ENCODE measurements around the gene BRMS1.
"Not testable (repeated sequence)": the region's sequence is repeated elsewhere in the genome, so short reads cannot be mapped to it uniquely, and the experiment has no call there.

BRMS1 gene, protein sequence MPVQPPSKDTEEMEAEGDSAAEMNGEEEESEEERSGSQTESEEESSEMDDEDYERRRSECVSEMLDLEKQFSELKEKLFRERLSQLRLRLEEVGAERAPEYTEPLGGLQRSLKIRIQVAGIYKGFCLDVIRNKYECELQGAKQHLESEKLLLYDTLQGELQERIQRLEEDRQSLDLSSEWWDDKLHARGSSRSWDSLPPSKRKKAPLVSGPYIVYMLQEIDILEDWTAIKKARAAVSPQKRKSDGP

DNA sequence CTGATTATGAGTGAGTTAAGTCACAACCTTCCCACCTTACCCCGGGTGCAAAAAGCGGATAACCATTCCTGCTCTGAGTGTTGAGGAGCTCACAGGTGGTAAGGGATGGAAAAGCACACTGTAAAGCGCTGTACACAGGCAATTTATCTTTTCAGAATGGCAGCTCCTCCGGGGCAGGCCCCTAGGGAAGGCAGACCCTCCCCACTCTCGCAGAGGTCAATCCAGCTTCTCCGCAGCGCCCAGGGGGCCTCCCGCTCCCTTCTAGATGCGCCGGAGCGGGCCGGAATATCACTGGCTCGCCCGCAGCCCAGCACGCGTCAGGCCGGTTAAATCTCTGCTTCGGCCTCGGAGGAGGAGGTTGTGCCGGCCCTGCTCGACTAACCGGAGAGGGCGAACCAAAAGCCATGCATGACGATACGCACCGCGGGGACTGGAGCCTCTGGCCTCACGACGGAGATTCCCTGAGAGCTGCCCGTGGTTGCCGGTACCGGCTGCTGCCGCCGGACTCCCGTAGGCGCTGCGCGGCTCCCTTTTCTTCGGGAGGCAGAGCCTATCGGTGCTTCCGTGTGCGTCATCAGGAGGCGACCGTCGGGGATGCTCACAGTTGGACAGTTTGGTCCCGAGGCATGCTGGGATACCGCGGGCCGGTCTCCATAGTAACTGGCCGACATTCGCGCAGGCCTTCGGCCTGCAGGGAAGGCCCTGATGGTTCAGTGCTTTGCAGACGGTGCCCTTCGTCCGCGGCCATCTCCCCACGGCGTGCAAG is at the start of gene BRMS1:
BRMS1 (minus strand) TSS at position 555 of the 766 bp plus-strand sequence. CDS start 2,870 bp downstream, outside the sequence.
- peak; percentile 96 to 98 for DNase-seq

DNA sequence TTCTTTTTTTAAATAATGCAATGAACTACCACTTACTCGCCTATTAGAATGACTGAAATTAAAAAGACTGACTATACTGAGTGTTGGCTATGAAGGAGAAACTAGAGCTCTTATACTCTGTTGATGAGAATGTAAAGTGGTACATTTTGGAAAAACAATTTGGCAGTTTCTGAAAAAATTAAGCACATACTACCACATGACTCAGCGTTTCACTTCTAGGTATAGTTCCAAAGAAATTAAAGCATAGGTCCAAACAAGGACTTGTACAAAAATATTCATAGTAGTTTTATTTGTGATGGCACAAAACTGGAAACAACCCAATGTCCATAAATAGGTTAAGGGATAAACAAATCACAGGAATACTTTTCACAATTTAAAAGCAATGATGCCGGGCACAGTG is 49.0 kb upstream of the BRMS1 start:
- DNase-seq: no peak

DNA sequence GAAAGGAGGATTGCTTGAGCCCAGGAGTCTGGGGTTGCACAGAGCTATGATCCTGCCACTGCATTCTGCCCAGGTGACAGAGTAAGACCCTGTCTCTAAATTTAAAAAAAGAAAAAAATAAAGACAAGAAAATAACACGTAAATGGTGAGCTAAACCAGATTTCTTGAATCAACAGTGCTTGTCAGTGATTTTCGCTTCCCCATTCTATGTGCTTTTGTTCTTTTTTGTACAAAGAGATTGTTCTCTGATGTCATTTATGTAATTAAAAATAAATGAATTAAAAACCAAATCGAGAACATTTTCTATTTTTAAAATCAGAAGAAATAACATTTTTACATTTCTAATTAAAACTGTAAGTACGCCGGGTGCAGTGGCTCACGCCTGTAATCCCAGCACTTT is 46.4 kb upstream of the BRMS1 start:
- DNase-seq: no peak

DNA sequence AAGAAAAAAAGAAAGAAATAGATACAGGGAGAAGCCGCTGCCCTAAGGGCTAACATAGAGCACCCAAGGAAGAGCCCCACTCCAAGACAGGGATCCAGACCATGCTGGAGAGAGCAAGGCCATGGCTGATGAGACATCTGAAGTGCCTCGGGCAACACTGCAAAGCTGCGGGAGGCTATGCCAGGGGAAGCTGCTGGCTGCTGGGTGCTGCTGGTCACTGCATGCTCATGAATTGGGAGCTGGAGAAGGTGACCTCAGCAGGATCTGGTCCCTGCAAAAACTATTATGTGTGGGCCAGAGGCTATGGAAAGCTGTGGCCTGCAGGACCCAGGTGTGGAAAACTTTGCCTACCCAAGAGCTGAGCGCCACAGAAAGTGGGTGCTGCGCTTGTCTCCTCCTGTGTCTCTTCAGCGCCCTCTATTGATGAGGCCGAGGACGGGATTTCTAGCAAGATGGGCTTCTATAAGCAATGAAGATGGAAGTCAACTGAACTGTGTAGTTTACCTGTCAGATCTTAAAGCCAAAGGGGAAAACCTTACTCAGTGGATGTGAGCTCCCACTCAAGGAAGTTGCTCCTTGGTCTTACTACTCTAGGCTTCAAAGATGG is 44.0 kb upstream of the BRMS1 start:
- peak; percentile 76 to 90 for DNase-seq

DNA sequence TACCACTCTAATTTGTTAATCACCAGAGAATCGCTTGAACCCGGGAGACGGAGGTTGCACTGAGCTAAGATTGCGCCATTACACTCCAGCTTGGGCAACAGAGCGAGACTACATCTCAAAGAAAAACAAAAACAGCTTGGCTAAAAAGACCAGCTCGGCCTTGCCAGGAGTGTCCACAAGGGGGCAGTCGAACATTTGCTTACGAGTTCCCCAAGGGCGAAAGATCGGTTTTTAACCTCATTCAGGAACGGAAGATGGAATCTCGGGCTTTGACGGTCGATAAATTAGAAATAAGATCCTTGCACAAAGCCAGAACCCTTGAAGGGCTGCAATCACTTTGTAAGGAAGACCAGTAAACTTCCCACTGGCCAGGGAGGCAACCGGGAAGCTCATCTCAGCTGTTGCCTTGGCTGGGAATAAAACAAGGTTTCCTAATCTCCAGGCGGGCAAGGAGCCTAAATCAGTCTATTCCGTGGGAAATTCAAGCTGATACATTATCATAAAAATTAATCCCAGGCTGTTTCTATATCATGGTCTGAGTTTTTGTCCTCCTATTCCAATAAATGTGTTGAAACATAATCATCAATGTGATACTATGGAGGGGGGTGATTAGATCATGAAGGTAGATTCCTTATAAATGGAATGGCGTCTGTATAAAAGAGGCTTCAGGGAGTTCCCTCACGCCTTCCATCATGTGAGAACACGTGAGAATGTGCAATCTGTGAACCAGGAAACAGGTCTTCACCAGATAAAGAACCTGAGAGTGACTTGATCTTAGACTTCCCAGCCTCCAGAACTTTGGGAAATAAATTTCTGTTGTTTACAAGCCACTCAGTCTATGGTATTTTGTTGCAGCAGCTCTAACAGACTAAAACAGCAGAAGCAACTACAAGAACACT is 41.5 kb upstream of the BRMS1 start:
- peak; percentile 79 to 94 for DNase-seq

DNA sequence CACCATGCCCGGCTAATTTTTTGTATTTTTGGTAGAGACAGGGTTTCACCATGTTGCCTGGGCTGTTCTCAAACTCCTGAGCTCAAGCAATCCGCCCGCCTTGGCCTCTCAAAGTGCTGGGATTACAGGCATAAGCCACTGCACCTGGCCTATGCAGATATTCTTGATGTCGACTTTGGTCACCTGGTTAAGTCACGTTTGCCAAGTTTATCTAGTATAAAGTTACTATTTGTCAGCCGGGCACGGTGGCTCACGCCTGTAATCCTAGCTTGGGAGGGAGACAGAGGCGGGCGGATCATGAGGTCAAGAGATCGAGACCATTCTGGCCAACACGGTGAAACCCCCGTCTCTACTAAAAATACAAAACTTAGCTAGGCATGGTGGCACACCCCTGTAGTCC is 39.4 kb upstream of the BRMS1 start:
- DNase-seq: not testable (repeated sequence)

DNA sequence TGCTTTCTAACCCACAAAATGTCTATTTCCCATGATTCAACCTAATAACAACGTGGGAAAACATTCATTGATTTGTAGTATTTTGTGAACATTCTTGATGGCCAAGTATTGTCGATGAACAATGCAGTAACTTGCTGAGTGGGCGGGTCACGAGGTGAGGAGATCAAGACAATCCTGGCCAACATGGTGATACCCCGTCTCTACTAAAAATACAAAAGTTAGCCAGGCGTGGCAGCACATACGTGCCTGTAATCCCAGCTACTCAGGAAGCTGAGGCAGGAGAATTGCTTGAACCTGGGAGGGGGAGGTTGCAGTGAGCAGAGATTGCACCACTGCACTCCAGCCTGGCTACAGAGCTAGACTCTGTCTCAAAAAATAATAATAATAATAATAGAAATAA is 35.4 kb upstream of the BRMS1 start:
- DNase-seq: peak in 1 of 2 experiments; percentile 34

DNA sequence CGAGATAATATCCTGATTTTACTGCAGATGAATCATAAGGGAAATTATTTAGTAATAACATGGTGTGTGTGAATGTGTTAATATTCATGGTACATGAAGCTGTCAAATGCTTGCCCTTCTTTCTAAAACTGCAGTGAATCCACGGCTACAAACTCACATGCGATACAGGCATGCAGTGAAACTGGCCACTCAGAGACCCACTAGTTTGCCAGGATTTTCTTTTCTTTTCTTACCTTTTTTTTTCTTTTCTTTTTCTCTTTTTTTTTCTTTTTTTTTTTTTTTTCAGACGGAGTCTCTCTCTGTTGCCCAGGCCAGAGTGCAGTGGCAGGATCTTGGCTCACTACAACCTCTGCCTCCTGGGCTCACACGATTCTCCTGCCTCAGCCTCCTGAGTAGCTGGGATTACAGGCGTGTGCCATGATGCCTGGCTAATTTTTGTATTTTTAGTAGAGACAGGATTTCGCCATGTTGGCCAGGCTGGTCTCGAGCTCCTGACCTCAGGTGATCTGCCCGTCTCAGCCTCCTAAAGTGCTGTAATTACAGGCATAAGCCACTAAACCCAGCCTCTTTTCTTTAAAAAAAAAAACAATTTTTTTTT is 28.9 kb upstream of the BRMS1 start:
- not testable (repeated sequence) for DNase-seq

DNA sequence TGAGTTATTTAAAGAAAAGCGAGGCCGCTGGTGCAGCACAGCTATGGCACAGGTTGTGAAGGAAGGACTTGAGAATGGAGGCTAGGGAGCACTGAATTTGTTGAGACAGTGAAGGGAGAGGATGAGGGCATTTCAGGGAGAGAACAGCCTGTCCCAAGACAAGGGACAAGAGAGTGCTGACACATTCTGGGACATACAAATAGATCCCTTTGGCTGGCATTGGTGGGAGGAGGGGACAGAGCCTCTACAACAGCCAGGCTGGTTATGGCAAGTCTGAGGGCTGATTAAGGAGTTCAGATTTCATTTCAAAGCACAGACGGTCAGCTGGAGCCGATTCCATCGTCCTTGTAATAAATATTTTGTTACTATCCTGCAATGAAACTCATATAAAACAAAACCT is 28.4 kb upstream of the BRMS1 start:
- no peak for DNase-seq

DNA sequence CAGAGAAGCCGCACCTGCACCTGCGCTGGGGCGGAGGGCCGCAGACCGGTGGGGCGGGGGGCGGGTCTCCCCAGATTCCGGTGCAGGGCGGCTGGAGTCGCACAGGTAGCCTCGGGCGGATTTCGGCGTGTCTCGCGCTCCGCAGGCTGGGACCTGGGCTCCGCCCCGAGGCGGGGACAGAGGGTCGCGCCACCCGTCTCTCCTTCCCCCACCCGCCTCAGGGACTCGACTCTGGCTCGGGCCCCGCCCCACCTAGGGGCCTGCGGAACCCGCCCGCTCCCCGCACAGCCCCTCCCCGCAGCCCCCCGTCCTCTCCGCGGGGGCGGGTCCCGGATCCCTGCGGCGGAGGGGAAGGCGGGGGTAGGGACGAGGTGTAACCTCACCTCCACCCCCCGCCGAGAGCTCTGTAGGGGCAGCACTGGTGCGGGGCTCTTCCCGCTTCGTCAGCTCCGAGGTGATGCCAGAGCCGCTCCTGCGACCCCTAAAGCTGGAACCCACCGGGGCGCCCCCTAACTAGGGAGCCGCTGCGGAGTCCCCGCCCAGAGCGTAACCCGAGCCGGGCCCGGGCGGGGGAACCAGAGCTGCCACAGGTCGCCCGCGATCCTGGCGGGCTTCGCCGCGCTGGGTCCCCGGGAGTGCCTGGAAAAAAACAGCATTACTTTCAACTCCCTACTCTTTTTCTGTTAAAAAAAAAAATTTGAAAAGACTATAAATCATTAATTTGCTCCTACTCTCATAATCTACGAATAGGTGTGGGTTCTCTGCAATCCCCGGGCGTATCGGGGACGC is 26.9 kb upstream of the BRMS1 start, which contains the start of gene SLC29A2:
SLC29A2 (minus strand) TSS at position 134 of the 789 bp plus-strand sequence. CDS start 169 bp downstream, outside the sequence.
- DNase-seq: peak; percentile 96 to 99

DNA sequence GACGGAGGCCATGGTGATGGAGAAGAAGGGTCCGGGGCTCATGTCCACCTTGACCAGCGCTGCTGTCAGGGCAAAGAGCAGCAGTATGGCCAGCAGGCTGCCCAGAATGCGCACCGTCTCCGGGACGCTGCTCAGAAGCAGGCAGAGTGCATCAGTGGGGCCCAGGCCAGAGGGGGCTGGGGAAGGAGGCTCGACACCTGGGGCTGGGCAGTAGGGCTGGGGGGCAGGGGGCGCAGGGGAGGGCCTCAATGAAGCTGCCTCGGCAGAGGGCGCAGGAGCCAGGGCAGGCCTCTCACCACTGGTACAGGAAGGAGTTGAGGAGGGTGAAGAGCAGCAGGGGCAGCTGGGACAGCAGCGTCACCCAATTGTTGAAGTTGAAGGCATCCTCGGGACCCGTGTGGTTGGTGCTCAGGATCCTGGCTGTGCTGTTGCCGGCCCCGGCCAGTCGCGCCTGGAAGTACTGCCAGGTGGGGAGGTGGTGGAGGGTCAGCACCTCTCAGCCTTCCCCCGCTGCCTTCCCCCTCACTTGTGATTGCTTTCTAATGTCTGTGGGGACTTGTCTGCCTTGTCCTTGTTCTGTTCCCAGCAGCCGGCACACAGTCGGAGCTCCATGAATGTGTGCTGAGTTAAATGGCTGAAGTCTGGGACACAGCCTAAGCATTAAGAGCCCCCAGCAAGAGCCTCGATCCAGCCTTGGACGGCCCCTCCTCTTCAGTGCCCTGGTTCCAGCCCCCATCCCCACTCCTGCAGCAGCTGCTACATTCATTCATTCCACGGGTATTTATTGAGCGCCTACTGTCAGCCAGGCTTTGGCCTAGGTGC is 24.4 kb upstream of the BRMS1 start:
- DNase-seq: no peak

DNA sequence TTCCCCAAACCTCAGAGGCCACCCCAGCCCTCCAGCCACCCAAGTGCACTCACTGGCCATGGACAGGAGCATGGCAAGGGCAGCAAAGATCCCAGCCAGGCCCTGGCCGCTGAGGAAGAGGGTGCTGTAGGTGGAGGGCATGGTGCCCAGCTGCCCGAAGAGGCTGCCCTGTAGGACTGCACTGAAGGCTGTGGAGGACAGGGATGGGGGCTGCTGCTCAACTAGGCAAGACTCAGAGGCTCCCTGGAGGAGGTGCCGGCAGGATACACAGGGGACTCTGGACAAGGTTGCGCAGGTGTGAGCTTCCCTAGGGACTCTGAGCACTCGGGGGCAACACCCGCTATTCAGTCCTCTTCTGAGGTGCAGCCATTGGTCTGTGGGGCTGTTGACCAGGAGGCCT is 23.6 kb upstream of the BRMS1 start:
- no peak for DNase-seq

DNA sequence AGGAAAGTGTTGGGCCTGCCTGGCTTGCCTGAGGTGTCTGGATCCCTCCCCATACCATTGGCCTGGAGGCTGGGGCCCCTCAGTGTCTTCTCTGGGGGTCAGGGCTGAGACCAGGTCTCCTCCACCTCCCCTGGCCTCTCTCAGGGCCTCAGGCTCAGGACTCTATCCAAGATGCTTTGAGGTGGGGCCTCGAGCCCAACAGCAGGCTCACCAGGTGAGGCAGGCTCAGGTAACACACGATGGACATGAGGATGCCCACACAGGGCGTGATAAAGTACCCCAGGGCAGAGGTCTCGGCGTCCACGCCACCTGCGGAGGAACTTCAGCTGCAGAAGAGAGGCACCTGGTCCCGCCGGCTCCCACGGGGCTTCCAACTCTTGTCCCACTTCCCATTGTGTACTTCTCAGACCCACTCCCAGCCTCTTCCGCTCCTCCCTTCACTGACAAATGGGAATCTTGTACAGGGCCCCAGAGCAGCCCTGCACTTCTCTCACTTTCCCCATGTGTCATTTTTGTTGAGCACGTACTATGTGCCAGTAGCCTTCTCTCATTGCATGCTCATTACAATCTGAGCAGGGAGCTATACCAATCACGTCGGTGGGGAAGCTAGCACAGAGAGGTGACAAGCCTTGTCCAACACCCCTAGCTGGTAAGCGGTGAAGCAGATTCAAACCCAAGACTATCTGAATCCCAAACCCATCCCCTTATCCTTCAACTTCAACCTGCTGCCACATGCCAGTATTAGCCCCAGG is 22.8 kb upstream of the BRMS1 start:
- DNase-seq: no peak

DNA sequence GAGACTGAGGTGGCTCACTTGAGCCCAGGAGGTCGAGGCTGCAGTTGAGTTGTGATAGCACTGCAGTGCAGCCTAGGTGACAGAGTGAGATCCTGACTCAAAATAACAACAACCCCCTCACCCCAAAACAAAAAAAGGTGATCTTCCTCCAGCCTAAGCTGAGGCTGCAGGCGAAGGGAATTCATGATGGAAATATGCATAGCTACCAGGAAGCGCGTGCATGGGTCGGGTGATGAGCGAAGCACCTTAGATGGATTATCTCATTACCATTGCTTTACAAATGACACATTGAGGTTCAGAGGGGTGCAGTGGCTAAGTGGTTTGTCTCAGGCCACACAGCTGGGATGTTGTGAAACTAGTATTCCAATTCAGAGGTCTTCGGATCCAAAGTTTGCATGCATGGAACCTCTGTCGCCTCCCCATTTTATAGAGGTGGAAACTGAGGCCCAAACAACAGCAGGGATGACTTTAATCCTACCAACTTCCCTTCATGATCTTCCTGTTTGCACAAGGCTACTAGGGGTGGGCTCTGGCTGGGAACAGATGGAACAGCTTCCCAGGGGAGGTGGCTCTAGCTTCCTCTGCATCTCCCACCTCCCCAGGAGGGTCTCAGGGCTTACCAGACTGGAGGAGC is 22.1 kb upstream of the BRMS1 start:
- no peak for DNase-seq

DNA sequence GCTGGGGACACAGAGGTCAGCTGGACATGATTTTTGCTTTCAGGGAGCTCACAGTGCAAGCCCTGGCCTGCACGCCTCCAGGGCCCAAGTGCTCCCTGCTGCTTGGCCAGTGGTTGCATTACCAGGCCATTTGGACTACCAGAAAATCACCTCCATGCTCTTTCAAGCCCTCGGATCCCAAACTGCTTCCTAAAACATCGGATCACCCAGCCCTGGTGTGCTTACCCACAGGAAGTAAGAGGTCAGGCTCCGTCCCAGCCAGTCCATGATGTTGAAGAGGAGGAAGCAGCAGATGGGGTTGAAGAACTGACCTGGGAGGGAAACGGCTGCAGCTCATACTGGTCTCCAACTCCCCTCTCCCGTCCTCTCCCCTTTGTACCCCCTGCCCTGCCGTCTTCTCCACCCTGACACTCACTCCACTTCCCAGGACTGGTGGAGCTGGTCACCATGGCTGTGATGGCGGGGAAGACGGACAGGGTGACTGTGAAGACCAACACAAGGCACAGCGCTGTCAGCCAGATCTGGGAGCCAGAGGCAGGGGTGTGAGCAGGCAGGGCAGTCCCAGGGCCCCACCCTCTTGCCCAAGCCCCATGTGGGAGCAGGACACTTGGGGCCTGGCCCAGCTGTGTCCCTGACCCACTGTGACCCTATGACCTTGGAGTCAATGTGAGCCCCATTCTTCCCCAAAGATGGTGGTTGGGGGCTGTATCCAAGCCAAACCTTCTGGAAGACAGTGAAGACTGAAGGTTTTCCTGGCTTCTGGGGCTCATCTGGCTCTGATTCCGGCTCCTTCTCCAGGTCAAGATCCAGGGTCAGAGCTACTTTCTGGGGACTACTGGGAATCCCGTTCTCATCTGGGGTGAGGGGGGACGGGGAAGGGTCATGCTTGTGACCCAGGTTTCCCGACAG is 21.1 kb upstream of the BRMS1 start:
- DNase-seq: no peak

DNA sequence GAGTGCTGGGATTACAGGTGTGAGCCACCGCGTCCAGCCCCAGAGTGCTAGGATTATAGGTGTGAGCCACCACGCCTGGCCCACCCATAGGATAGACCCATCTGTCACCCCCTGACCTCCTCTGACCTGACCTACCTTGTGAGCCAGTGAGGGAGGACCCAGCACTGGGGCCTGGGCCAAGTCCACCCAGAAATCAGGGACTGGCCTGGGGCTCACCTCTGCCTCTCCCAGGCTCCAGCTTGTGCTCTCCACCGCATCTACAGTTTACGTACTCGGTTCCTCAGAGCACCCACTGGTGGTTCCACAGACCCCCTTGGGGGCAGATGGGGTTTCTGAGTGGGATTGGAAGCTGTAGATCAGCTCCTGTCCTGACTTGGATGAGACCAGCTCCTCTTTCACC is 20.3 kb upstream of the BRMS1 start:
- no peak for DNase-seq

DNA sequence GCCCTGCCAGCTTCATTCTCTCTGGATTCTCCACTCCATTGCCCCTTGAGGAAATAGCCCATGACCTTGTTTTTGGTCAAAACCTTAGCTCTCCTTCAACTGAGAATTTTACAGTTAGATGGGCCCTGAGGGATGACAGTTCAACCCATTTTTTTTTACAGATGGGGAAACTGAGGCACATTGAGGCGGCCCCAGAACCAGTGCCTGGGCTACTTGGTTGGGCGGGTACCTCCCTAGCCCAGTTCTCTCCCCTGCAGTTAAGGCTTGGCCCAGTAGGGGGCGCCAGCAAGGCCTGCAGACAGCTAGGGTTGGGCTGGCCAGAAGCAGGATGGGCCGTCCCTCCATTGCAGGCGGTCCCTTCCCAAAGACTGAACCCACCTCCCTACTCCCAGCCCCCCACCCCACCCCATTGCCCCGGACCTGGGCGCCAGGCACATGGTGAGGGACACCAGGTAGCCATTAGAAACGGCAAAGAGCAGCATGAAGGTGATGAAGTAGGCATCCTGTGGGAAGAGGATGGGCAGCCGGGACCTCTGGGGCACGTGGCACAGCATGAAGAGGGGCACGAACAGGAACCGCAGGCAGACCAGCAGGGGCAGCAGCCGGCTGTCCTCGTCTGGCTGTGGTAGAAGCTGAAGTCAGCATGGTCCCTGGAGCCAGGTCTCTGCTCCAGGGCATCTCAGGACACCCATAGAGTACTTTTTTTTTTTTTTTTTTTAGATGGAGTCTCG is 19.1 kb upstream of the BRMS1 start:
- peak; percentile 65 to 71 for DNase-seq

DNA sequence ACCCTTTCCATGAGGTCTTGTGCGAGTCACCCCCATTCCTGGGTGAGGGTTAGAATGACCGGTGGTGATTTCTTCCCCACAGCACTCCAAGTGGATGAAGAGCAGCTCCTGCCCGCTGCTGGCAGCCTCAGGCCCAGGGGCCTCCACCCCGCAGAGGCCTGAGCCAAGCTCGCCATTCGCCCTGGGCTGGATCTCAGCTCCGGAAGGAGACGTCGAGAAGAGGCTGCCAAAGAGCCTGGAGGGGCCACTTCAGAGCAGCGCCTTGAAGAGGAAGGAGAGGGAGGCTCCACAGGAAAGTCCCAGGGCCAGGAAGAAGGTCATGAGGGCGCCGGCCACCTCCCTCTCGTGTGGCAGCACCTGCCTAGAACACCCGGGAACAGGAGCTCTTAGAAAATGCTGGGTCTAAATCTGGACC is 18.3 kb upstream of the BRMS1 start:
- DNase-seq: no peak

Data from NCI-H526 (cell line).